Tibial nerve (tissue), 4 donors: ENCODE results near the gene MAP1B. TPM values are rescaled to one million over a fixed set of nuclear protein-coding genes. Genes with fewer than 3 reads are reported as not detected.
"Not testable (repeated sequence)": the region's sequence is repeated elsewhere in the genome, so short reads cannot be mapped to it uniquely, and the experiment has no call there.

Experiments used
- DNase-seq, 2 donors: peaks; one replicate each; pipeline ENCODE4 v3.0.0-alpha.2; 2019; ENCODE audit warnings: low spot score in 2 of 2
- H3K27ac ChIP-seq, 4 donors: fragments of 200-600 bp; sonication (generic) in 3 of 4; one replicate each; pipeline ENCODE4 v1.5.1; 2017 to 2019; ENCODE audit warnings: mild to moderate bottlenecking in 1 of 4
- H3K27me3 ChIP-seq, 2 donors: fragments of 200-600 bp; sonication (generic) in 1 of 2; one replicate each; pipeline versions ENCODE4 v1.5.1 to v1.6.0; 2017 to 2019
- H3K36me3 ChIP-seq, 3 donors: fragments of 200-600 bp; sonication (generic); one replicate each; pipeline ENCODE4 v1.5.1; 2018 to 2019
- H3K4me1 ChIP-seq, 4 donors: fragments of 200-600 bp; sonication (generic) in 3 of 4; one replicate each; pipeline ENCODE4 v1.5.1; 2017 to 2019
- H3K4me3 ChIP-seq, 4 donors: fragments of 200-600 bp; sonication (generic) in 3 of 4; one replicate each; pipeline ENCODE4 v1.5.1; 2017 to 2019; ENCODE audit warnings: mild to moderate bottlenecking in 1 of 4, moderate library complexity in 1 of 4
- H3K9me3 ChIP-seq, 4 donors: fragments of 200-600 bp; sonication (generic) in 3 of 4; one replicate each; pipeline ENCODE4 v1.5.1; 2017 to 2019
- EP300 ChIP-seq, 2 donors: sonication (generic); formaldehyde crosslinking; IDR thresholded peaks; one replicate each; pipeline ENCODE4 v1.6.1; 2017; ENCODE audit warnings: antibody characterized with exemption in 2 of 2, mild to moderate bottlenecking in 1 of 2
- POLR2A ChIP-seq, 2 donors: fragments of 450-650 bp; IDR thresholded peaks; one replicate each; pipeline ENCODE4 v1.6.1; 2017; ENCODE audit warnings: antibody characterized with exemption in 2 of 2, mild to moderate bottlenecking in 2 of 2, moderate library complexity in 2 of 2
- whole genome bisulfite sequencing, 2 donors: methylation state at CpG; one replicate each; pipeline ENCODE4 v1.1.5; 2018; 5-methylcytosine and 5-hydroxymethylcytosine counted together
- total RNA-seq, 4 donors: library from RNA; depleted of rRNA; stranded (reverse); fragments of >200 nt; gene quantifications; one replicate each; pipeline ENCODE4 v1.1.0, GENCODE V29; 2016
- TF ChIP-seq, protein P1 (sequence below), 5 experiments: fragments of 200-600 bp in 3 of 5; fragments of 450-650 bp in 2 of 5; sonication (generic) in 3 of 5; IDR thresholded peaks; one replicate each; pipeline ENCODE4 v1.5.1; 2016 to 2019; ENCODE audit warnings: antibody characterized with exemption in 5 of 5, mild to moderate bottlenecking in 3 of 5, moderate library complexity in 2 of 5

Gene MAP1B
- total RNA-seq, 4 donors from 2014 or later, result 223 to 587 (median 472) TPM

DNA sequence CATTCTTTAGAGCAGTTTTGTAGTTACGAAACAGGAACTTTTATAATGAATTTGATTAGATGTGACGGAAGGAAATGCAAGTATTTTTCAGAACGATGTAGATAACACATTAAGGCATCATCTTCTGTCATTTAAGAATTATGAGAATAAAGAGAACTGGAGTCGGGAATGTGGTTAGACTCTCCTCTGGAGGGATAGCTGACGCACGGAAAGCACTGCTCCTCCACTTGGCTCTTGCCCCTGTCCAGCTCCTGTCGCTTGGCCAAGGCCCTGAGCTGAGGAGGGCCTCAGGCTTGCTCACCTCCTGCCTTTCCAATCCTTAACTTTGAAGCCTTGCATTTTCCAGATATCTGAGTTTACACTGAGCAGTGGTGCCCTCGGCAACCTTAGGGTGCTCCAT, 60.5 kb downstream of the MAP1B start:
- no peak for DNase-seq
- H3K36me3 ChIP-seq, result peaks cover 0 to 6% (median 0%) of the 10 kb centered on the region in 3 donors
- WGBS, 2 donors, result 53 to 60% methylated on average over 8 of the region's 8 CpGs
- TF ChIP-seq, protein P1, sequence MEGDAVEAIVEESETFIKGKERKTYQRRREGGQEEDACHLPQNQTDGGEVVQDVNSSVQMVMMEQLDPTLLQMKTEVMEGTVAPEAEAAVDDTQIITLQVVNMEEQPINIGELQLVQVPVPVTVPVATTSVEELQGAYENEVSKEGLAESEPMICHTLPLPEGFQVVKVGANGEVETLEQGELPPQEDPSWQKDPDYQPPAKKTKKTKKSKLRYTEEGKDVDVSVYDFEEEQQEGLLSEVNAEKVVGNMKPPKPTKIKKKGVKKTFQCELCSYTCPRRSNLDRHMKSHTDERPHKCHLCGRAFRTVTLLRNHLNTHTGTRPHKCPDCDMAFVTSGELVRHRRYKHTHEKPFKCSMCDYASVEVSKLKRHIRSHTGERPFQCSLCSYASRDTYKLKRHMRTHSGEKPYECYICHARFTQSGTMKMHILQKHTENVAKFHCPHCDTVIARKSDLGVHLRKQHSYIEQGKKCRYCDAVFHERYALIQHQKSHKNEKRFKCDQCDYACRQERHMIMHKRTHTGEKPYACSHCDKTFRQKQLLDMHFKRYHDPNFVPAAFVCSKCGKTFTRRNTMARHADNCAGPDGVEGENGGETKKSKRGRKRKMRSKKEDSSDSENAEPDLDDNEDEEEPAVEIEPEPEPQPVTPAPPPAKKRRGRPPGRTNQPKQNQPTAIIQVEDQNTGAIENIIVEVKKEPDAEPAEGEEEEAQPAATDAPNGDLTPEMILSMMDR (IDR thresholded peaks at IDR 0.05), result no peak
- TF ChIP-seq EP300 (IDR thresholded peaks at IDR 0.05), result no peak
- TF ChIP-seq POLR2A (IDR thresholded peaks at IDR 0.05), result no peak
- no peak overlapping the region for H3K4me3 ChIP-seq
- no peaks in the 10 kb centered on the region for H3K9me3 ChIP-seq
- H3K4me1 ChIP-seq, result peaks cover 0 to 30% (median 18%) of the 10 kb centered on the region in 4 donors
- H3K27me3 ChIP-seq, result no peaks in the 10 kb centered on the region
- H3K27ac ChIP-seq, result peak overlapping the region in 3 of 4 donors; percentile 10 to 86 (median 81)

DNA sequence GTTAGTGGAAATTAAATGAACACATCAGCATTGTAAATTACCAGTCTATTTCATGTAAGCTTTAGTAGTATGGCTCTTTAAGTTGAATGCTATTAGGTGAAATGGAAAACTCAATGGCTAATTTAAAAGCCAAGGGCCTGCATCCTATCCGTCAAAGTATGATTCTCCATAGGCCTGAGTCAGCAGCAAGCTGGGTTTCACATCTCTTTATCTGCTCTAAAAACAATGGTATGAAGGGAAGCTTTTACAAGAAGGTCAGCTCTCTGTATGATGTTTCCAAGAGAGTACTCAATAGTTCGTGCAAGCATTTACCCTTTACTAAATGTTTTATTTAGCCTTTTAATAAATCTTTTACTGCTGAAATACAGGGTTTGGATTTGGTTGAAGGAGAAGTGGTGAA, 62.8 kb downstream of the MAP1B start:
- Histone ChIP-seq H3K4me1 (peaks cover 0 to 30% (median 18%) of the 10 kb centered on the region in 4 donors), H3K27ac (no peak overlapping the region), H3K9me3 (no peaks in the 10 kb centered on the region), H3K4me3 (no peak overlapping the region), H3K36me3 (peaks cover 0 to 6% (median 0%) of the 10 kb centered on the region in 3 donors), H3K27me3 (no peaks in the 10 kb centered on the region)
- WGBS, 2 donors, result 37 to 45% methylated on average over 2 of the region's 2 CpGs
- no peak for DNase-seq
- TF ChIP-seq, protein P1 (IDR thresholded peaks at IDR 0.05), result no peak

DNA sequence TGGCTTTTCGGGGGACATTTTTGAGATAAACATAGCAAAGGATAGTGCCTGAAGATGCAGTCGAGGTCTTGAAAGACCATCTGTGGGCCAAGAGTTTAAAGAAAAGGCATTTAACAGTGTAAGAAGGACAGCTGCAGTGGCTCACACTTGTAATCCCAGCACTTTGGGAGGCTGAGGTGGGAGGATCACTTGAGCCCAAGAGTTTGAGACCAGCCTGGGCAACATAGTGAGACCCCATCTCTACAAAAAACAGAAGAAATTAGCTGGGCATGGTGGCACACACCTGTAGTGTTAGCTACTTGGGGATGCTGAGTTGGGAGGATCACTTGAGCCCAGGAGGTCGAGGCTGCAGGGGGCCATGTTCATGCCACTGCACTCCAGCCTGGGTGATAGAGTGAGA, 63.9 kb downstream of the MAP1B start:
- not testable (repeated sequence) for H3K27me3 ChIP-seq, H3K4me3 ChIP-seq, H3K9me3 ChIP-seq, H3K27ac ChIP-seq, H3K36me3 ChIP-seq, DNase-seq
- peaks cover 0 to 25% (median 16%) of the 10 kb centered on the region in 4 donors for H3K4me1 ChIP-seq
- WGBS, 2 donors, result 96 to 99% methylated on average over 3 of the region's 3 CpGs

DNA sequence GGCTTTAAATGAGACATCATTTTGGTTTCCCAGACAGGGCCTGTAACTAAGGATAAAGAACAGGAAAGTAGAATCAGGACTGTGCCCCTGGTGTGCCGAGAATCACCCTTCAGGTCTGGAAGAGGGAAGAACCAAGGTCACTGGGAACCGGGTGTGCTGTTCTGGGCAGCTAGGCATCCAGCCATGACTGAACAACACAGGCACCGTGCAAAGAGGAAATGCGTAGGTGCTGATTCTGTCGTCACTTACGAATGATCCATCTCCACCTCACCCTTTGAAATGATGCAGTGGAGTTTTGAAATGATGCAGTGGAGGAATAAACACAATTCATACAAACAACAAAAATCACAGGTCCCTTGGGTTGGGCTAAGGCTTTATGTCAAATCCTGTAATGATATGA, 64.4 kb downstream of the MAP1B start:
- H3K36me3 ChIP-seq, result peaks cover 0 to 6% (median 0%) of the 10 kb centered on the region in 3 donors
- DNase-seq, result no peak
- H3K27ac ChIP-seq, result no peak overlapping the region
- no peak overlapping the region for H3K4me3 ChIP-seq
- WGBS, 2 donors, result 89% methylated on average over 6 of the region's 6 CpGs
- peaks cover 0 to 21% (median 13%) of the 10 kb centered on the region in 4 donors for H3K4me1 ChIP-seq
- H3K9me3 ChIP-seq, result no peaks in the 10 kb centered on the region
- H3K27me3 ChIP-seq, result no peaks in the 10 kb centered on the region
- TF ChIP-seq EP300 (IDR thresholded peaks at IDR 0.05) (no peak), POLR2A (IDR thresholded peaks at IDR 0.05) (no peak)
- TF ChIP-seq, protein P1 (IDR thresholded peaks at IDR 0.05), result no peak

DNA sequence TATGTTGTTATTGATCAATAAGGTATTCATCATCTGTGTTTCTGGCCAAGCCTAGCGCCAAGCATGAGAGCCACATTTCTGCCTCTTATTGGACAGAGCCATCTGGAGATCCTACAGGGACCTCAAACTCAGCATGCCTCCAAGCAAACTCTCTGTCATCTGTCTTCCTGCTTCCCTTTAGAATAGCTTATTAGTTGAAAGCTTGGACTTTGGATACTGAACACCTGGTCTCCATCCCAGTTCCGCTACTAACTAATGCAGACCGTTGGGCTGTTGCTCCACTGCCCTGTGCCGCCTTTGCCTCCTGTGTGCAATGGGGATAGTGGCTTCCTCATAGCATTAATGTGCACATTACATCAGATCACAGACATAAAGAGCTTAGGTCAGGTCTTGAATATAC, 65.5 kb downstream of the MAP1B start:
- H3K27ac ChIP-seq, result no peak overlapping the region
- H3K4me1 ChIP-seq, result peaks cover 0 to 15% (median 5%) of the 10 kb centered on the region in 4 donors
- no peak for DNase-seq
- 92 to 96% methylated on average over 4 of the region's 4 CpGs for WGBS, 2 donors
- peaks cover 0 to 6% (median 0%) of the 10 kb centered on the region in 3 donors for H3K36me3 ChIP-seq
- TF ChIP-seq POLR2A (IDR thresholded peaks at IDR 0.05) (no peak), EP300 (IDR thresholded peaks at IDR 0.05) (no peak)
- TF ChIP-seq, protein P1 (IDR thresholded peaks at IDR 0.05), result no peak
- H3K4me3 ChIP-seq, result no peak overlapping the region
- H3K9me3 ChIP-seq, result no peaks in the 10 kb centered on the region
- no peaks in the 10 kb centered on the region for H3K27me3 ChIP-seq

DNA sequence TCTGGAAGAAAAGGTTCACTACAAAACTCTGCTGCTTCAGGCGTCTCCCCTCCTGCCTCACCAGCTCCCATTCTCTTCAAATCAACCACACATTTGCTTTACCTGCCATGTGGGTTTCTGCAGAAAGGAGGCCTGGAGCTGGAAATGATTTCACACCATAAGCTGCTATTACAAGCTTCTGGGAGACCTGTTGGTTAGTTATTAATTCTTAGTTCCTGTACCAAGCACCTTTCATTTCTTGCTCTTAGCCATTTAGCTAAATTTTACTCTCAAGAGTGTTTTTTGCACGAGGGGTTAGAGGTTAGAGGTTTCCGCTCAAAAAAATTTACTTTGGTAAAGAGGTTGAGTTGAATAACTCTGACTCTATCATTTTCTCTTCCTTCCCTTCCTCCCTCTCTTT, 70.3 kb downstream of the MAP1B start:
- H3K27ac ChIP-seq, result peak overlapping the region in 2 of 4 donors; percentile 87 to 89
- H3K4me1 ChIP-seq, result peaks cover 0 to 43% (median 9%) of the 10 kb centered on the region in 4 donors

More for the DNA sequence above, 70.3 kb downstream of the MAP1B start:
- DNase-seq, result no peak
- H3K27me3 ChIP-seq, result no peaks in the 10 kb centered on the region
- TF ChIP-seq POLR2A (IDR thresholded peaks at IDR 0.05), result no peak
- TF ChIP-seq EP300 (IDR thresholded peaks at IDR 0.05), result no peak
- TF ChIP-seq, protein P1 (IDR thresholded peaks at IDR 0.05), result no peak
- no peak overlapping the region for H3K4me3 ChIP-seq
- no peaks in the 10 kb centered on the region for H3K36me3 ChIP-seq
- WGBS, 2 donors, result 83 to 88% methylated on average over 3 of the region's 3 CpGs
- no peaks in the 10 kb centered on the region for H3K9me3 ChIP-seq
